HEK293 (cell line): ENCODE measurements around the gene ZNF710.

ENCODE experiments used
- CTCF ChIA-PET: fragments of 350-600 bp; formaldehyde crosslinking; extraction: SDS; loops from one replicate; lab custom pipeline; 2021; ENCODE audit warnings: antibody characterized with exemption; lab: Yijun Ruan, JAX
- POLR2A ChIA-PET: fragments of 300-600 bp; formaldehyde crosslinking; extraction: SDS; loops from one replicate; lab custom pipeline; 2020; ENCODE audit warnings: antibody characterized with exemption, inconsistent platforms; lab: Yijun Ruan, JAX
- H3K27ac ChIP-seq: fragments of 200-500 bp; sonication (Bioruptor generic); 2 replicates; pipeline ENCODE4 v1.5.1; 2014; ENCODE audit warnings: low read depth, low read length, control low read depth, inconsistent platforms; ENCODE audit errors: extremely low read depth
- H3K36me3 ChIP-seq, 2 experiments: fragments of 200-500 bp in 1 of 2; sonication (Bioruptor generic) in 1 of 2; 1 replicate in 1 of 2; 2 replicates in 1 of 2; pipeline ENCODE4 v1.5.1; 2014 to 2017; ENCODE audit warnings: inconsistent platforms in 2 of 2, low read length in 2 of 2; ENCODE audit not compliant: control insufficient read depth in 2 of 2, insufficient read depth in 1 of 2
- H3K4me1 ChIP-seq: fragments of 200-500 bp; sonication (Bioruptor generic); 2 replicates; pipeline ENCODE4 v1.5.1; 2014; ENCODE audit warnings: mild to moderate bottlenecking, low read length, inconsistent platforms; ENCODE audit not compliant: control insufficient read depth, insufficient read depth
- H3K4me3 ChIP-seq: 2 replicates; pipeline ENCODE4 v1.5.1; 2011; ENCODE audit warnings: low read depth, mild to moderate bottlenecking, control low read depth, low read length, moderate library complexity
- H3K9me3 ChIP-seq: fragments of 200-500 bp; sonication (Bioruptor generic); 2 replicates; pipeline ENCODE4 v1.5.1; 2014; ENCODE audit warnings: low read depth, low read length, inconsistent platforms; ENCODE audit not compliant: control insufficient read depth, insufficient read depth
- BCL6B ChIP-seq: fragments of 450-650 bp; formaldehyde crosslinking; IDR thresholded peaks from 2 replicates; pipeline ENCODE4 v1.5.1; 2017; ENCODE audit warnings: missing biosample characterization, missing genetic modification characterization
- GLI4 ChIP-seq: fragments of 450-650 bp; formaldehyde crosslinking; IDR thresholded peaks from 2 replicates; pipeline ENCODE4 v1.5.1; 2016; ENCODE audit warnings: missing biosample characterization, missing genetic modification characterization
- HOXD13 ChIP-seq: sonication (generic); formaldehyde crosslinking; IDR thresholded peaks from 2 replicates; pipeline ENCODE4 v1.8.0; 2022; ENCODE audit warnings: missing genetic modification reagents, borderline replicate concordance
- MYNN ChIP-seq: fragments of 450-650 bp; formaldehyde crosslinking; IDR thresholded peaks from 2 replicates; pipeline ENCODE4 v1.5.1; 2016; ENCODE audit warnings: missing biosample characterization, missing genetic modification characterization, borderline replicate concordance
- OSR2 ChIP-seq: fragments of 450-650 bp; formaldehyde crosslinking; IDR thresholded peaks from 2 replicates; pipeline ENCODE4 v1.5.1; 2016; ENCODE audit warnings: missing biosample characterization, missing genetic modification characterization
- PRDM1 ChIP-seq: fragments of 450-650 bp; formaldehyde crosslinking; IDR thresholded peaks from 2 replicates; pipeline ENCODE4; 2016; ENCODE audit warnings: missing biosample characterization, missing genetic modification characterization
- SP3 ChIP-seq: fragments of 450-650 bp; formaldehyde crosslinking; IDR thresholded peaks from 2 replicates; pipeline ENCODE4 v1.5.1; 2016; ENCODE audit warnings: missing biosample characterization, missing genetic modification characterization
- WT1 ChIP-seq: fragments of 450-650 bp; formaldehyde crosslinking; IDR thresholded peaks from 2 replicates; pipeline ENCODE4 v1.5.1; 2016; ENCODE audit warnings: missing biosample characterization, missing genetic modification characterization
- ZBTB26 ChIP-seq: fragments of 450-650 bp; formaldehyde crosslinking; optimal IDR thresholded peaks from 2 replicates; pipeline ENCODE3; 2016; ENCODE audit warnings: missing biosample characterization, mild to moderate bottlenecking, missing genetic modification characterization
- ZFP3 ChIP-seq: fragments of 450-650 bp; formaldehyde crosslinking; IDR thresholded peaks from 2 replicates; pipeline ENCODE4 v1.5.1; 2016; ENCODE audit warnings: low read depth, missing biosample characterization, missing genetic modification characterization
- ZFP41 ChIP-seq: fragments of 450-650 bp; formaldehyde crosslinking; IDR thresholded peaks from 2 replicates; pipeline ENCODE4 v1.5.1; 2016; ENCODE audit warnings: missing biosample characterization, missing genetic modification characterization, borderline replicate concordance
- ZNF184 ChIP-seq: fragments of 450-650 bp; IDR thresholded peaks from 2 replicates; pipeline ENCODE4 v1.5.1; 2018; ENCODE audit warnings: missing biosample characterization, mild to moderate bottlenecking, missing genetic modification characterization
- ZNF223 ChIP-seq: fragments of 450-650 bp; formaldehyde crosslinking; IDR thresholded peaks from 2 replicates; pipeline ENCODE4 v1.5.1; 2016; ENCODE audit warnings: missing biosample characterization, missing genetic modification characterization
- ZNF239 ChIP-seq: fragments of 450-650 bp; formaldehyde crosslinking; IDR thresholded peaks from 2 replicates; pipeline ENCODE4 v1.5.1; 2016; ENCODE audit warnings: missing biosample characterization, missing genetic modification characterization
- ZNF266 ChIP-seq: fragments of 450-650 bp; formaldehyde crosslinking; IDR thresholded peaks from 2 replicates; pipeline ENCODE4 v1.5.1; 2016; ENCODE audit warnings: missing biosample characterization, missing genetic modification characterization, low read depth
- ZNF292 ChIP-seq: fragments of 450-650 bp; formaldehyde crosslinking; IDR thresholded peaks from 2 replicates; pipeline ENCODE4 v1.5.1; 2016; ENCODE audit warnings: low read depth, missing biosample characterization, missing genetic modification characterization, borderline replicate concordance
- ZNF366 ChIP-seq: fragments of 450-650 bp; formaldehyde crosslinking; conservative IDR thresholded peaks from 2 replicates; pipeline ENCODE4 v1.5.1; 2016; ENCODE audit warnings: missing biosample characterization, missing genetic modification characterization
- ZNF561 ChIP-seq: fragments of 450-650 bp; IDR thresholded peaks from 2 replicates; pipeline ENCODE4 v1.5.1; 2018; ENCODE audit warnings: missing biosample characterization, missing genetic modification characterization, borderline replicate concordance
- ZNF626 ChIP-seq: fragments of 450-650 bp; sonication (Bioruptor Pico); formaldehyde crosslinking; IDR thresholded peaks from 2 replicates; pipeline ENCODE4 v1.5.1; 2018; ENCODE audit warnings: missing biosample characterization, missing genetic modification characterization, inconsistent platforms
- ZXDB ChIP-seq: fragments of 450-650 bp; formaldehyde crosslinking; IDR thresholded peaks from 2 replicates; pipeline ENCODE4 v1.5.1; 2016; ENCODE audit warnings: missing biosample characterization, missing genetic modification characterization
- TF ChIP-seq, protein P1 (sequence below): fragments of 450-650 bp; formaldehyde crosslinking; IDR thresholded peaks from 2 replicates; pipeline ENCODE4 v1.5.1; 2016; ENCODE audit warnings: missing biosample characterization, missing genetic modification characterization

ZNF710 gene

GRCh38 chr15:90042766-90043529, 41.8 kb downstream of the ZNF710 start (continued):
- TF ChIP-seq ZNF292 (tag by site-specific recombination) (no peak), MYNN (tag by site-specific recombination) (no peak)
- TF ChIP-seq, all 188 proteins: peak for 0

DNA sequence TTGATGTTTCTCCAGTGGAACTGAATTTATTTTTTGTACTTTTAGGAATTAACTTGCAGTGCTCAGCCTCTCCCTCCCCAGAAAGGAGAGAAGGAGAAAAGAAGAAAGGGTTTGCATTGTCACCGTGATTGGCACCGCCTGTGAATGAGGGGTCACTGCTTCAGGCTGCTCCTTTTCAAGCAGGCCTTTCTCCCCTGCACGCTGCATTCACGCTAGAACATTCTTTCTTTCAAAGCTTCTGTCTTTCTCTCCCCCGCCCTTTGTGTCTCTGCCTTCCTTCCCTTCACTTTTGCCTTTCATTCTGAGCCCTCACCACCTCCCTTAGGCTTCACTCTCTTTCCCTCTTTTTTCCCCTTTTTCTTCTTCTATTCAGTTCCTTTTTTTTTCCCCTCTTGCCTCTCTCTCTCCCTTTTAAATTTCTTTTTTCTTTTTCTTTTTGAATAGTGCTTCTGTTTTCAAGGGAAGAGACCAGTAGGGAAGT, 42.4 kb downstream of the ZNF710 start:
- POLR2A ChIA-PET = no interaction called here
- CTCF ChIA-PET = interaction anchor here (0.6 to 1.0 kb wide), 2 partner anchors 42 to 45 kb away, joined by 3 read pairs; no protein-coding TSS in a partner anchor

GRCh38 chr15:90044191-90044590, 43.1 kb downstream of the ZNF710 start:
- ChIA-PET CTCF (interaction anchor here (1.0 kb wide), 2 partner anchors 42 to 43 kb away, joined by 3 read pairs; no protein-coding TSS in a partner anchor), POLR2A (no interaction called here)
- Histone ChIP-seq H3K4me1 (no peaks in the 10 kb centered on the region), H3K36me3 (no peaks in the 10 kb centered on the region), H3K27ac (no peak overlapping the region), H3K4me3 (no peak overlapping the region), H3K9me3 (no peaks in the 10 kb centered on the region)
- no peak for TF ChIP-seq SP3
- TF ChIP-seq, all 188 proteins: peak for 0

More for the DNA sequence above, 42.4 kb downstream of the ZNF710 start:
- H3K4me1 ChIP-seq = no peaks in the 10 kb centered on the region
- H3K27ac ChIP-seq = no peak overlapping the region
- TF ChIP-seq PRDM1 (tag by site-specific recombination) = peak; percentile 95
- TF ChIP-seq ZNF626 (tag by site-specific recombination) = no peak
- TF ChIP-seq BCL6B (tag by site-specific recombination) = no peak
- TF ChIP-seq ZNF239 (tag by site-specific recombination) = no peak
- no peak for TF ChIP-seq ZXDB (tag by site-specific recombination)
- no peak for TF ChIP-seq ZNF266 (tag by site-specific recombination)
- TF ChIP-seq ZNF366 = peak; percentile 56; the same call in 1 of the 2 replicates
- no peak for TF ChIP-seq OSR2
- TF ChIP-seq SP3 = no peak
- H3K9me3 ChIP-seq = no peaks in the 10 kb centered on the region
- H3K4me3 ChIP-seq = no peak overlapping the region
- H3K36me3 ChIP-seq = no peaks in the 10 kb centered on the region

- Histone ChIP-seq H3K27ac (no peak overlapping the region), H3K4me3 (no peak overlapping the region), H3K4me1 (no peaks in the 10 kb centered on the region), H3K9me3 (no peaks in the 10 kb centered on the region), H3K36me3 (no peaks in the 10 kb centered on the region)
- ChIA-PET POLR2A (interaction anchor here (0.6 kb wide), 1 partner anchor 63 kb away, joined by 3 read pairs; no protein-coding TSS in a partner anchor), CTCF (interaction anchor here (0.7 to 1.0 kb wide), 3 partner anchors 41 to 747 kb away, joined by 3 read pairs; no protein-coding TSS in a partner anchor)
- TF ChIP-seq GLI4 (no peak), ZFP41 (tag by site-specific recombination) (no peak), ZNF184 (tag by site-specific recombination) (no peak), ZFP3 (tag by site-specific recombination) (peak; percentile 97), ZBTB26 (tag by site-specific recombination) (no peak), ZNF561 (tag by site-specific recombination) (no peak), ZNF223 (tag by site-specific recombination) (no peak), WT1 (tag by site-specific recombination) (peak; percentile 57; the same call in 1 of the 2 replicates), HOXD13 (CRISPR knock-in tag) (no peak)
- TF ChIP-seq, protein P1, sequence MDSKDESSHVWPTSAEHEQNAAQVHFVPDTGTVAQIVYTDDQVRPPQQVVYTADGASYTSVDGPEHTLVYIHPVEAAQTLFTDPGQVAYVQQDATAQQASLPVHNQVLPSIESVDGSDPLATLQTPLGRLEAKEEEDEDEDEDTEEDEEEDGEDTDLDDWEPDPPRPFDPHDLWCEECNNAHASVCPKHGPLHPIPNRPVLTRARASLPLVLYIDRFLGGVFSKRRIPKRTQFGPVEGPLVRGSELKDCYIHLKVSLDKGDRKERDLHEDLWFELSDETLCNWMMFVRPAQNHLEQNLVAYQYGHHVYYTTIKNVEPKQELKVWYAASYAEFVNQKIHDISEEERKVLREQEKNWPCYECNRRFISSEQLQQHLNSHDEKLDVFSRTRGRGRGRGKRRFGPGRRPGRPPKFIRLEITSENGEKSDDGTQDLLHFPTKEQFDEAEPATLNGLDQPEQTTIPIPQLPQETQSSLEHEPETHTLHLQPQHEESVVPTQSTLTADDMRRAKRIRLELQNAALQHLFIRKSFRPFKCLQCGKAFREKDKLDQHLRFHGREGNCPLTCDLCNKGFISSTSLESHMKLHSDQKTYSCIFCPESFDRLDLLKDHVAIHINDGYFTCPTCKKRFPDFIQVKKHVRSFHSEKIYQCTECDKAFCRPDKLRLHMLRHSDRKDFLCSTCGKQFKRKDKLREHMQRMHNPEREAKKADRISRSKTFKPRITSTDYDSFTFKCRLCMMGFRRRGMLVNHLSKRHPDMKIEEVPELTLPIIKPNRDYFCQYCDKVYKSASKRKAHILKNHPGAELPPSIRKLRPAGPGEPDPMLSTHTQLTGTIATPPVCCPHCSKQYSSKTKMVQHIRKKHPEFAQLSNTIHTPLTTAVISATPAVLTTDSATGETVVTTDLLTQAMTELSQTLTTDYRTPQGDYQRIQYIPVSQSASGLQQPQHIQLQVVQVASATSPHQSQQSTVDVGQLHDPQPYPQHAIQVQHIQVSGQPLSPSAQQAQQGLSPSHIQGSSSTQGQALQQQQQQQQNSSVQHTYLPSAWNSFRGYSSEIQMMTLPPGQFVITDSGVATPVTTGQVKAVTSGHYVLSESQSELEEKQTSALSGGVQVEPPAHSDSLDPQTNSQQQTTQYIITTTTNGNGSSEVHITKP (tag by site-specific recombination) = no peak
Observed at GRCh38 chr15:90044916-90045371, 43.8 kb downstream of the ZNF710 start.
